CD4-positive, alpha-beta T cell treated with Interleukin-6 at 100 ng/mL for 8 hours (primary cell): ENCODE results near the gene MAPK1.
"Not testable (repeated sequence)": the region's sequence is repeated elsewhere in the genome, so short reads cannot be mapped to it uniquely, and the experiment has no call there.

Experiments used
- DNase-seq: peaks from one replicate; pipeline ENCODE4 v3.0.0-alpha.2; 2020; ENCODE audit warnings: mixed read lengths, low spot score

The MAPK1 gene

GRCh38 chr22:21867528-21868266 is at the start of gene MAPK1:
Gene MAPK1, minus strand, starts transcription at chr22:21867645. Its CDS starts 205 bp downstream, at chr22:21867440.
- peak; percentile 91 for DNase-seq

- no peak for DNase-seq
Observed at GRCh38 chr22:21916309-21916918, 49.0 kb upstream of the MAPK1 start.

- no peak for DNase-seq
Observed at GRCh38 chr22:21915624-21916308, 48.3 kb upstream of the MAPK1 start.

GRCh38 chr22:21914033-21914642 is 46.7 kb upstream of the MAPK1 start:
- not testable (repeated sequence) for DNase-seq

GRCh38 chr22:21910367-21910766 is 42.9 kb upstream of the MAPK1 start:
- not testable (repeated sequence) for DNase-seq

- DNase-seq = no peak
Observed at GRCh38 chr22:21909871-21910270, 42.4 kb upstream of the MAPK1 start.

GRCh38 chr22:21907638-21908522 is 40.4 kb upstream of the MAPK1 start:
- DNase-seq = no peak

GRCh38 chr22:21905234-21905633 is 37.8 kb upstream of the MAPK1 start:
- DNase-seq = not testable (repeated sequence)

- DNase-seq = no peak
Observed at GRCh38 chr22:21904250-21904789, 36.9 kb upstream of the MAPK1 start.

- no peak for DNase-seq
Observed at GRCh38 chr22:21903283-21903682, 35.8 kb upstream of the MAPK1 start.

- DNase-seq = no peak
Observed at GRCh38 chr22:21902296-21903087, 35.0 kb upstream of the MAPK1 start.

- DNase-seq = no peak
Observed at GRCh38 chr22:21898354-21898896, 31.0 kb upstream of the MAPK1 start.

GRCh38 chr22:21896951-21897513 is 29.6 kb upstream of the MAPK1 start:
- DNase-seq = no peak

GRCh38 chr22:21896275-21896674 is 28.8 kb upstream of the MAPK1 start:
- not testable (repeated sequence) for DNase-seq

- DNase-seq = no peak
Observed at GRCh38 chr22:21894799-21895198, 27.4 kb upstream of the MAPK1 start.

- no peak for DNase-seq
Observed at GRCh38 chr22:21889251-21889990, 22.0 kb upstream of the MAPK1 start.

- DNase-seq = no peak
Observed at GRCh38 chr22:21887841-21888240, 20.4 kb upstream of the MAPK1 start.

GRCh38 chr22:21883930-21884329 is 16.5 kb upstream of the MAPK1 start:
- not testable (repeated sequence) for DNase-seq

- not testable (repeated sequence) for DNase-seq
Observed at GRCh38 chr22:21882754-21883333, 15.4 kb upstream of the MAPK1 start.
